Measurements from ENCODE around the gene RNF225.
"Not testable (repeated sequence)": the region's sequence is repeated elsewhere in the genome, so short reads cannot be mapped to it uniquely, and the experiment has no call there.

Gene RNF225

GRCh38 chr19:58387338-58388174 is 7.9 kb upstream of the RNF225 start:
- DNase-seq, result peak in 1 of 2 donors; percentile 64

- DNase-seq, result no peak
Measured at GRCh38 chr19:58388175-58388526, 7.3 kb upstream of the RNF225 start.

GRCh38 chr19:58392945-58393724 is 2.3 kb upstream of the RNF225 start:
- DNase-seq, result no peak

GRCh38 chr19:58393725-58394033 is 1.8 kb upstream of the RNF225 start:
- DNase-seq, result no peak

GRCh38 chr19:58394821-58395219 is 636 bp upstream of the RNF225 start:
- DNase-seq, result no peak

- no peak for DNase-seq
Measured at GRCh38 chr19:58395979-58396627, 647 bp downstream of the RNF225 start.

- no peak for DNase-seq
Measured at GRCh38 chr19:58396691-58397532, 1.5 kb downstream of the RNF225 start.

- DNase-seq, result no peak
Measured at GRCh38 chr19:58397533-58398037, 2.1 kb downstream of the RNF225 start.

- DNase-seq, result no peak
Measured at GRCh38 chr19:58398087-58398486, 2.6 kb downstream of the RNF225 start.

- DNase-seq, result no peak
Measured at GRCh38 chr19:58398545-58398944, 3.1 kb downstream of the RNF225 start.

- DNase-seq, result no peak
Measured at GRCh38 chr19:58399903-58400302, 4.4 kb downstream of the RNF225 start.

GRCh38 chr19:58400316-58400915 is 5.0 kb downstream of the RNF225 start:
- no peak for DNase-seq

GRCh38 chr19:58400916-58401839 is 5.7 kb downstream of the RNF225 start:
- peak; percentile 94 to 97 for DNase-seq

GRCh38 chr19:58401840-58402421 is 6.5 kb downstream of the RNF225 start:
- no peak for DNase-seq

GRCh38 chr19:58403920-58404478 is 8.5 kb downstream of the RNF225 start:
- not testable (repeated sequence) for DNase-seq

GRCh38 chr19:58406818-58407657 is 11.6 kb downstream of the RNF225 start:
- no peak for DNase-seq

GRCh38 chr19:58407658-58408151 is 12.2 kb downstream of the RNF225 start:
- DNase-seq, result no peak

GRCh38 chr19:58408152-58409009 is 12.9 kb downstream of the RNF225 start, which contains the start of gene ZNF584:
Gene ZNF584 (plus strand): TSS chr19:58408649. CDS start chr19:58409148, 499 bp downstream.
- DNase-seq, result peak; percentile 75 to 88

All from bone marrow (tissue), 2 donors.